Measurements from ENCODE around the gene C1orf146. TPM values are rescaled to one million over a fixed set of nuclear protein-coding genes. Genes with fewer than 3 reads are reported as not detected.

The C1orf146 gene
- total RNA-seq, 1 donor from 2014 or later: not detected

GRCh38 chr1:92188436-92189255 is 29.1 kb upstream of the C1orf146 start:
- H3K4me3 Mint-ChIP-seq (ENCODE audit: unreplicated experiment): no peak overlapping the region
- H3K9me3 Mint-ChIP-seq (ENCODE audit: unreplicated experiment): peaks cover 2% of the 10 kb centered on the region
- DNase-seq: no peak
- no peak overlapping the region for H3K27ac Mint-ChIP-seq (ENCODE audit: unreplicated experiment)
- peaks cover 4% of the 10 kb centered on the region for H3K4me1 Mint-ChIP-seq (ENCODE audit: low read depth, unreplicated experiment)
- no peaks in the 10 kb centered on the region for H3K36me3 Mint-ChIP-seq (ENCODE audit: unreplicated experiment)
- H3K27me3 Mint-ChIP-seq (ENCODE audit: unreplicated experiment): no peaks in the 10 kb centered on the region
- no peak for TF ChIP-seq CTCF (IDR thresholded peaks at IDR 0.05; ENCODE audit: partially characterized antibody, unreplicated experiment)

DNA sequence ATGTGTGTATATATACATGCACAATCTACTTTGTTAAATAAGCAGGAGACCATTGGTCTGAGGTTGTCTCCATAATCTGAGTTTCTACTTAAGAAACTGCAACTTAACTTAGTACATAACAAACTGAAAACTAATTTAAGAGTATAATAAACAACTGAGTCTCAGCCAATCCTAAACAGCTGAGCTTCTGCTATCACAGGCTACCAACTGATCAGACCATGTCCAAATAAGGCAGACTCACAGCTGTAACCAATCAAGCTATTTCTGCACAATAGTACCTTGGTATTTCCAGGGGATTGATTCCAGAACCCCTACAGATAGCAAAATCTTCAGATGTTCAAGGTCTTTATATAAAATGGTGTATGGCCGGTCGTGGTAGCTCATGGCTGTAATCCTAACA is 26.0 kb upstream of the C1orf146 start:
- no peaks in the 10 kb centered on the region for H3K4me1 Mint-ChIP-seq (ENCODE audit: low read depth, unreplicated experiment)
- no peaks in the 10 kb centered on the region for H3K27me3 Mint-ChIP-seq (ENCODE audit: unreplicated experiment)
- no peak for DNase-seq
- no peak overlapping the region for H3K4me3 Mint-ChIP-seq (ENCODE audit: unreplicated experiment)
- no peaks in the 10 kb centered on the region for H3K36me3 Mint-ChIP-seq (ENCODE audit: unreplicated experiment)
- TF ChIP-seq CTCF (IDR thresholded peaks at IDR 0.05; ENCODE audit: partially characterized antibody, unreplicated experiment): no peak
- no peak overlapping the region for H3K27ac Mint-ChIP-seq (ENCODE audit: unreplicated experiment)
- H3K9me3 Mint-ChIP-seq (ENCODE audit: unreplicated experiment): peaks cover 2% of the 10 kb centered on the region

GRCh38 chr1:92192246-92192645 is 25.5 kb upstream of the C1orf146 start:
- Mint-ChIP-seq H3K4me3 (ENCODE audit: unreplicated experiment) (no peak overlapping the region), H3K27ac (ENCODE audit: unreplicated experiment) (no peak overlapping the region), H3K36me3 (ENCODE audit: unreplicated experiment) (no peaks in the 10 kb centered on the region), H3K4me1 (ENCODE audit: low read depth, unreplicated experiment) (no peaks in the 10 kb centered on the region), H3K9me3 (ENCODE audit: unreplicated experiment) (peaks cover 2% of the 10 kb centered on the region), H3K27me3 (ENCODE audit: unreplicated experiment) (no peaks in the 10 kb centered on the region)
- TF ChIP-seq CTCF (IDR thresholded peaks at IDR 0.05; ENCODE audit: partially characterized antibody, unreplicated experiment): no peak
- no peak for DNase-seq

DNA sequence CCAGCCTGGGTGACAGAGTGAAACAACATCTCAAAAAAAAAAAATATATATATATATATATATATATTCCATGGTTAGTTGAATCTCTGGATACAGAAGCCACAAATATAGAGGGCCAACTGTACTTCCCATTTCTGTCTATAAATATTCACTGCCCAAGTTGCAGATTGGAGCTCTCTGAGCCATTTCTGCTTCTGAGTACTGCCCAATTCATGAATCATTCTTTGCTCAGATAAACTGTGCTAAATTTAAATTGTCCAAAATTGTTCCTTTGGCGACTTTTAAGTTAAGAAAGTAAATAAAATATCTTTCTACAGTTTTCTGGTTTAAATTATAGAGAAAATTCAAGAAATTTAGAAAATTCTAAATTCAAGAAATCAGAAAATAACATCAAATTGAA is 23.2 kb upstream of the C1orf146 start:
- H3K4me1 Mint-ChIP-seq (ENCODE audit: low read depth, unreplicated experiment): no peaks in the 10 kb centered on the region
- no peak overlapping the region for H3K4me3 Mint-ChIP-seq (ENCODE audit: unreplicated experiment)
- H3K36me3 Mint-ChIP-seq (ENCODE audit: unreplicated experiment): no peaks in the 10 kb centered on the region
- H3K27me3 Mint-ChIP-seq (ENCODE audit: unreplicated experiment): no peaks in the 10 kb centered on the region
- TF ChIP-seq CTCF (IDR thresholded peaks at IDR 0.05; ENCODE audit: partially characterized antibody, unreplicated experiment): no peak
- no peaks in the 10 kb centered on the region for H3K9me3 Mint-ChIP-seq (ENCODE audit: unreplicated experiment)
- no peak for DNase-seq
- no peak overlapping the region for H3K27ac Mint-ChIP-seq (ENCODE audit: unreplicated experiment)

DNA sequence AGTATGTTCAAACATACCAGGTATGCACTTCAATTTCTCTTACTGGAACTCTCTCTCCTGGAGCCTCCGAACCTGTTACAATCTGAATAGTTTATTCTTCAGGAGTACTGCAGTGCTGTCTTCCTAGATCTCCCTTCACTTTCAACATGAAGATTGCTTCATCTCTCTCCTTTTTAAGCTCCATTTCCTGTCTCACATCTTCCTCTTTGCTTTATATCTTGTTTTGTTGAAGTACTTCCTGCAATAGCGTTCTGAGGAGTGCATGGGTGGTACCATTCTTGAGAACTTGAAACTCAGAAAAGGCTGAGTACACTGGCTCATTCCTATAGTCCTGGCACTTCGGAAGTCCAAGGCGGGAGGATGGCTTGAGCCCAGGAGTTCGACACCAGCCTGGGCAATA is 15.7 kb upstream of the C1orf146 start:
- H3K36me3 Mint-ChIP-seq (ENCODE audit: unreplicated experiment): no peaks in the 10 kb centered on the region
- no peak for TF ChIP-seq CTCF (IDR thresholded peaks at IDR 0.05; ENCODE audit: partially characterized antibody, unreplicated experiment)
- H3K27ac Mint-ChIP-seq (ENCODE audit: unreplicated experiment): no peak overlapping the region
- DNase-seq: no peak
- H3K9me3 Mint-ChIP-seq (ENCODE audit: unreplicated experiment): no peaks in the 10 kb centered on the region
- no peak overlapping the region for H3K4me3 Mint-ChIP-seq (ENCODE audit: unreplicated experiment)
- H3K27me3 Mint-ChIP-seq (ENCODE audit: unreplicated experiment): peaks cover 2% of the 10 kb centered on the region
- no peaks in the 10 kb centered on the region for H3K4me1 Mint-ChIP-seq (ENCODE audit: low read depth, unreplicated experiment)

All from glutamatergic neuron (in vitro differentiated cells).